GM21786 (cell line): Measurements from ENCODE around the gene HIVEP3.

Experiments
- ATAC-seq: cut with Tn5 transposase; IDR thresholded peaks from one replicate; pipeline ENCODE4 v1.9.1; 2021; ENCODE audit not compliant: unreplicated experiment

Gene HIVEP3

DNA sequence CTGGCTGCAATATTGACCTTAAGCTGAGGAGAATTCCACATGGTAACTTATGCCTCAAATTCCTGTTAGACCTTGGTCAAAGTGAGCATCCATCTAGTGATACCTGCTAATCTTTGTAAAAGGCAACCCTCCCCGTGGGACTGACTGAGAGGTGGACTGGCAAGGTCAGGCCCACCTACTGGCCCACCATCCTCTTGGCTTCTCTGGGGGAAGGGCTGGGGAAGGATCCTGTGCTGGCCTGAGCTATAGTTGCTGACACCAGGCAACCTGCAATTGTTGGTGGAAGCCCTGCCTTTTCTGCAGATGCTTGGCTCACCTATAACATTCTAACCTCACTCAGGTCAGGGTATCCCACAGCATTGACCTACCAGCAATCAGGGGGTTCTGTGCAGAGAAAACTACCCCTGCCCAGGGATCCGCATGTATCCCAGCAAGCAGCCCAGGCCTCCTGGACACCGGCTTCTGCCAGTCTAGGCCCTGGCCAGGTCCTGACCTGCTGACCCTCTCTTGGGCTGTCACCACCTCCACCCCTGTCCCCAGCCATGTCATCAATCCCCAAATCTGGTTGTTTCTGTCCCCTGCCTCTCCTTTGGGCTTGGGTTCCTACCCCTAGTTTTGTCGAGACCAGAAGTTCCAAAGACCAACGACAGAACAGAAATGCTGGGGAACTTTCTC, 326.1 kb downstream of the HIVEP3 start:
- no peak for ATAC-seq

DNA sequence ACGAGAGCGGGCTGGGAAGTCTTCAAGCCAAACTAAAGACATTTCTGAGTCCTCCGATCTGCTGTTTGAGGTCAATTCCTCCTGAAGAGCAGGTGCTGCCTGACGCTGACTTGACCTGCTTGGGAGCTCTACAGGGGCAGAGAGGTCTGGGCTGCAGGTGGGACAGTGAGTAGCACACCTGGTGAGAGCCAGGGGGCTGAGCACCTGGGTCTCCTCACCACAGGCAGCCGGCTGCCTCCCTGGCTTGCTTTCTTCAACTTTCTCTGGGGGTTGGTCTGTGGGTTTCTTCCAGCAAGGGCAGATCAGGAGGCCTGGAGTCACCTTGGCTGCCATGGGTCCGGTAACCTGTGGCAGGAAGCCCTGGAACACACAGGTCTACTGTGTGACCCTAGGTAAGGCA, 326.8 kb downstream of the HIVEP3 start:
- no peak for ATAC-seq

DNA sequence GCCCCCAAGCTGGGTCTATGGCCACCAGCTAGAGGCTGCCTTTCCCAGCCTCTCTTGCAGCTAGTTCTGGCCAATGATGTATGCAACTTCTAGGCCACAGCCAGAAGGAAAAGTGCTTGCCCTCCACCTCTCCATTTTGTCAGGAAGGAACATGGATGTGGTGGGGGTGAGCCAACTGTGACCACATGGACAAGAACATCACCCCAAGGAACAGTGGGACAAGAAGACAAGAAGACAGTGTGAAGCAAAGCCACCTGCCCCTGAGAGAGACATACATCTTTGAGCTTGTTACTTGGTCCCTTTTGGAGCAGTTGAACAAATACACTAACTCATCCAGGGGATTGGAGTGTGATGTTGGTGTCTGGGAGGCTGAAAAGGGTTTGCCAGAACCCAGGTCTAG, 328.4 kb downstream of the HIVEP3 start:
- no peak for ATAC-seq

DNA sequence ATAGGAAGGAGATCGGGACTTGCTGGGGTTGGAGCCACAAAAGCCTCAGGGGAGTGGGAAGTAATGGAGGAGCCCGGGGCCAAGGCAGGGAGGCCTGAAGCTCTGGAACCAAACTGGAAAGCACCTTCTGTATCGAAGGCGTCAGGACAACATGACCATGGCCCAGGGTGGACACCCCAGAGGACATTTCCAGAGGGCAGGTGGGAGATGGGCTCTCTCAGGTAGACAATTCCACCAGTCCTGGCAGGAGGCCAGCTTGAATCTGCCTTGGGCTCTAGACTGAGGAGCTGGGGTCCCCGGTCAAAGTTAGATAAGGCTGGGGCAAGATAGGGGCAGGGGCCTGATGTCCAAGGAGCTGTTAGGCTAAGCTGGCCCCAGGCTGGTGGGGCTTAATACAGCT, 329.3 kb downstream of the HIVEP3 start:
- no peak for ATAC-seq

DNA sequence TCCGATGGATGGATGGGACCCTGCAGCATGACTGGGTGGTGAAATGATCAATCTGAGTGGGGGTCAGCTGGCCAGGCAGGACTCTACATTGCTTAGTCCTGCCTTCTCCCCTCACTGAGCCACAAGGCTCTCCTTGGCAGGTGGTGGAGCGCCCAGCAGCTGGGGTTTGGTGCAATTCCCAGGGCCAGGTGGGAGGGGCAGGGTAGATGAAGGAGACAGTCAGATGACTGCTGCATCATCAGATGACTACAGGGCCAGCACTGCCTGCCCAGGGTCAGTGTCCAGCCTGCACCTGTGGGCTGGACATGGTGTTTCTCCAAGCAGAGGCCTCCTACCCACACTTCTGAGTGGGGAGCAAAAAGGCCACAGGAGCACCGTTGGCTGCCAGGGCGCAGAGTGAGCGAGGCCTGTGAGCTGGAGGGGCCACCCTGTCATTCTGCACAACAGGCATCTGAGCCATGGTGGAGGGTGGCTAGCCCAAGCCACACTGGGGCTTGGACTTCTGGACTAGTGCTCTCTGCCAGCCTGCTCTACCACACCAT, 330.3 kb downstream of the HIVEP3 start:
- ATAC-seq = no peak

DNA sequence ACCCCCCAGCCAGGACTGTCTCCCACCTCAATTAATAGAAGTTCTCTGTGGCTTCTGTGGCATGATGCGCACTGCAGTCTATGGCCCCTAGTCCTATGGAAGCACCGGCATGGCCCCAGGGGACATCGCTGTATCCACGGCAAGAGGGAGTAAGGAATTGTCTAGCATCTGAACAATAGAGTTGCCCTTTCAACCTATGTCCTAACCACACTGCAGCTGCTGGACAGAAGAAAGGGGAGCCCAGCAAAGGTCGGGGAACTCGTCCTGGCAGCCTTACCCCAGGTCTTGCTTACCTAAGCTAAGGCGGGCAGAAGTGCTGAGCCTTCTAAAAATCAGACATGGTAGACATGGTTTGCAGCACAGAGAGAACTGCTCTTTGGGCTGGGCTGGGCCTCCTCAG, 330.9 kb downstream of the HIVEP3 start:
- no peak for ATAC-seq

DNA sequence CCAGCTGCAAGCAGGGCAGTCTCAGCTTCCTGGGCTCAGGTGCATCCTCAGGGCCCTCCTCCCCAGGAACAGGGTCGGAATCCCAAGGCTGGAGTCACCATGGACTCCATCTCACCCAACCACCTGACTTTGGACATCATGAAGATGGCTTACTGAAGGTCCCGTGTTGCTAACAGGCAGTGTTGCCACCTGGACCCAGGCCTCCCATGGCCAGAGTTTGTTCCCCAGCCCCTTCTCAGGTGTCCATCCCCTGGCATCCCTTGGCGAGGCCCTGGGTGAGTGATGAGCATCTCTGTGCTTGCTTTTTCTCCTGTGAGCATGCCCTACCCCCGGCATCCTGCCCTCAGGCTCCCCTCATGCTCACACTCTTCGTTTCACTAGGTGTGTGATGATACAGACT, 332.5 kb downstream of the HIVEP3 start:
- no peak for ATAC-seq

DNA sequence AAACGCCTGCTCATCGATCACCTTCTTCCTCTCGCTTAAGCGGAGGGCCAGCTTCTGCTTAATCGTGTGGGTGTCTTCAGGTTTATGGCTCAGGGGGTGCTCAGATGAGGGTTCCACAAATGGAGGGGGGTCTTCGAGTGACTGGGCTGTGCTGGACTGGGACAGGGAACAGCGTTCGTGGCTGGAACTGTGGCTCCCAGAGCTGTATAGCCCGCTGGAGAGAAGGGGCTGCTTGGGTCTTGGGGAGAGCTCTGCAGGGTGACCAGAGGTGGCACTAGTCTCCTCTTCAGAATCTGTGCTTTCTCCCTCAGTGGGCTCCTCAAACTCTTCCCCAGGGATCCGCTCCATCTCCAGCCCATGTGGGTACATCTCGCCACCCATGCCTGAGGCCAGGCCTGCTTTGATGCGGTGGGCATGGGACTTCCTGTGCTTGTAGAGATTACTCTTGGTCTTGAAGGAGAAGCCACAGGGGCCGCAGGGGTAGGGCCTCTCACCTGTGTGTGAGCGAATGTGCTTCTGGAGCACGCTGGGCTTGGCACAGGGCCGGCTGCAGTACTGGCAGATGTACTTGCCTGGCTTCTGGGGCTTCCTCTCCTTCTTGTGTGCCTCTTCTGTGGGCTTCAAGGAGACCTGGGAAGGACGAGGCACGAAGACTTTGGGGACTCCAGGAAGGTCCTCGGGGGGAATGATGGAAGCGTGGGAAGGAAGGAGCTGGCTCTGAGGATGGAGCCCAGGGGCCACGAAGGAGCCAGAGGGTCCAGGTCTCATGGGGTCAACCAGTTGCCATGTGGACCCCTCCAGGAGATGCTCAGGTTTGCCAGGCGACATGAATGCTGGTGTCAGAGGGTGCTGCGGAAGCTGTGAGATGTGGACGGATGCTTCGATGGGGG, 334.8 kb downstream of the HIVEP3 start:
- no peak for ATAC-seq

DNA sequence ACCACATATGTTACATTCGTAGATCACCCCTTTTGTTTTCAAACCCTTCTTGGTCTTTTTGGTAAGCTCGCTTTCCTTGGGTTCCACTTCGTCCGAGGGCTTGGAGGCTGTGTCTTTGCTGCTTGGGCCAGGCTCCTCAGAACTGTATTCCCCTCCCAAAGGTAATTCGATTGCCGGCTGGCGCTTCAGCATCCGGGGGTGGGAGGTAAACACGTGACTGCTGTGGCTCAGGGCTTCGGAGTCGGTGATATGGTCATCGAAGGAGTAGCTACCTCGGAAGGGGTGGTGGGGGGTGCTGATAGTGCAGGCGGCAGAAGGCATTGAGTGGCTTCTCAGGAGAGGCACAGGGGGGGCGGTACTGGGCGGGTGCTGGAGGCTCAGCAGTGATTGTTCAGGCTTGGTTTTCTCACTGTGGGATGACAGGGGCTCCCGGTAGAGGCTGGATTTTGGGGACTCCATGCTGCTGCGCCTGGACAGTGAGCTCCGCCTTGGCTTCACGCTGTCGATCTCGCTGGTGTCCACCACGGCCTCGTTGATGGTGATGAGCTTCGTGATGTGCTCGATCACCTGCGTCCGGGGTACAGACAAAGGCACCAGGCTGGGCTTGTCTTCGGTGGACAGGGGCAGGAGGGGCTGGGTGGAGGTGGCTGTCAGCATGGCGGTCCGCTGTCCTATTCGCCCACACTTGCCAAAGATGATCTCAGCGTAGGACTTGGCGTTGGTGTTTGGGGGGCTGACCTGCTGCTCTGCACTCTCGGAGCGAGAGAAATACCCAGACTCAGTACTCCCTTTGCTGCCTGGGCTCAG, 335.7 kb downstream of the HIVEP3 start:
- no peak for ATAC-seq

DNA sequence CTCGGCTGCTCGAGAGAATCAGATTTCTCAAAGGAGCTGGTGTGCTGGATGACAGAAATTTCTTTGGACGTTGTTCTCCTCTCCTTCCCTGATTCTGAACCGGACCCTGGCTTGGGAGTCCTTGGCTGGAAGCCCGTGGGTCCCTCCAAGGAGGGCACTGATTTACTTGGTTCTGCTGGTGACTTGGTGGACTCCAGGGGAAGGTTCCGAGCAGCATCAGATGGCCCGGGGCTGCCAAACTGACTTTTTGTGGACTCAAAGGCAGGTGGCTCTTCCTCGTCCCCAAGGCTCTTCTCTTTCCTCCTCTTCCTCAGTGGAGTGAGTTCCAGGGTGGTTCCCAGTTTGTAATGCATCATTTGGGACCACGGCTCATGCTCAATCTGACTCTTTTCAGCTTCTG, 336.4 kb downstream of the HIVEP3 start:
- no peak for ATAC-seq

DNA sequence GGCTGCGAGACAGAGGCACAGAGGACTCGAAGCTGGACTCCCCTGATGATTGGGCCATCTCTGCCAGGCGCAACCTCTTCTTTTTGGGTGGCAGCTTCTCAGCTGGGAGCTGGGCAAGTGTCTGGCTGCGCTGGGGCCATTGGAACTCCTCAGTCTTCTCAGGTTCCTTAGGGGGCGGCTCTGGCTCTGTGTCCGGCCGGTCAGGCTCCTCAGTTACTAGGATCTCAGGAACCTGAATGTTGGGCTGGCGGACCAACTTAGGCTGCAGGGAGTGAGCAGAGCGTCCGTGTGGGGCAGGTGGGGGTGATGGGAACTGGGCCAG, 336.8 kb downstream of the HIVEP3 start:
- no peak for ATAC-seq

DNA sequence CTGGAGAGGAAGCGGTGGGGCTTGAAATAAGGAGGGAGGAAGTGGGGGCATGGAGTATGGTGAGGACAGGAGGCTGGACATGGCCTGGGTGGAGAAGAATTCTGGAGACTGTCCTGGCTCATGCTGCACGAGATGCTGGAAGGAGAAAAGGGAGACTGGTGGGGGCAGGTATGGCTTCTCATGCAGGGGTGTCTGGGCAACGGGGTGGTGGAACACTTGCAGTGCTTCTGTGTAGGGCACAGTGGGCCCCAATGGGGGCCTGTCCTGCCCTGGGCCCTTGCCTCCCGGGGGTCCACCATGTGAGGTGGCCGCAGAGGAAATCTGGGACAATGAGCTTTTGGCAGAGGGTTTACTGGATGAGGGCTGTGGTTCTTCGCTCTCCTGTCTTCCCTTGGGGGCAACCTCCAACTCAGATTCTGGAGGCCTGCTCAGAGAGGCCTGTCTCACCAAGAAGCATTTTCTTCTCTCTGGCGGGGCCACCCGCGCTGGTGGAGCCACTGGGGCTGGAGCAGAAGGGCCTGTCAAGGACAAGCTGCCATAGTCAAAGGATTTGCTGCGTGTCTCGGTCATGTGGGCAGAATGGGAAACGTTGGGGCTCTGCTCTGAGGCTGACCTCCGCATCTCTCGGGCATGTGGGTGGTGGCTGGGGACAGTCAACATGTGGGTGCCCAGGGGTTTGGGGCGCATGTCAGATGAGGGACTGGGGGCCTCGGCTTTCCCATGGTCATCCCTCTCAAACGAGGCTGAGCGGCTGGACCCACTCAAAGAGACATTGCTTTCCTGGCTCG, 337.3 kb downstream of the HIVEP3 start:
- ATAC-seq = no peak

DNA sequence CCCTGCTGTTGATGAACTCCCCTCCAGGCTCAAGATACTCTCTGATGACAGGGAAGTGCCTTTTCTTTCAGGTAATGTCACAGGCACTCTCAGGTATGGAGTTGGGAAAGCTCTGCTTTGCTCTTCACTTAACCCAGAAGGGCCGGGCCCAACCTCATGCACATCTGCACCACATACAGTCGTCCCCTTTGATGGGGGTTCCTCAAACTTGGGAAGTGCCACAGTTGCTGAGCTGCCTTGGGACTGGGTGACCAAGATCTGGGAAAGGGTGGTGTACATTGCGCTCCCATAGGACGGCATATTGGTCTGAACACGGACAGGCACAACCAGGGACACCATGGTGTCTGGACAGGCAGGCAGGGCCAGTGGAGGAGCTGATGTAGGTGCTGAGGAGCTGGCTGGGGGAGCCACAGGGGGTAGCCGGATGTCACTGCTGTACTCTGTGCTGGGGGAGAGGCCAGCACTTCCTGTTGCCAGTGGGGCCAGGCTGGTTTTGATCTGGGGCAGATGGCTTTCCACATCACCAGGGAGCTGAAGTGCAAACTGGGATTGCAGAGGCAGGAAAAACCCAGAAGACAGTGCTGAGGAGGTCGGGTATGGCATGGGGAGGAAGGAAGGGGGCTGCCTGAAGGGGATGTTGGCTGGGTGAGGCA, 338.1 kb downstream of the HIVEP3 start:
- no peak for ATAC-seq

DNA sequence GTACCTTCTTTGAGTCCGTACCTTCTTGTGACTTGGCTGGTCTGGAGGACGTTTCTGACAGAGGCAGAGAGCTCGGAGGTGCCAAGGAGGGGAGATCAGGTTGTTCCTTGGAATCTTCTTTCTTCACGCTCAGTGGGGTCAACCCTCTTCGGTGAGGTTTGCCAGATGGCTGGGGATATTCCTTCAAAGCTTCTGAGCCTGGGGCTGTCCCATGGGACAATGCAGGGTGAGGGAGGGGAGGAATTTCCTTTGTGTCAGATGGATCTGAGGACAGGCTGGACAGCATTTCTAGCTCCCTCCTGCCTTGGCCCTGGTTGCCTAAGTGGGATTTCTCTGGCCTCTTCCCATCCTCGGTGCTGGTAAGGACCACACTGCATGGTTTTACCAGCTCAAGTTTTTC, 338.7 kb downstream of the HIVEP3 start:
- ATAC-seq = no peak

DNA sequence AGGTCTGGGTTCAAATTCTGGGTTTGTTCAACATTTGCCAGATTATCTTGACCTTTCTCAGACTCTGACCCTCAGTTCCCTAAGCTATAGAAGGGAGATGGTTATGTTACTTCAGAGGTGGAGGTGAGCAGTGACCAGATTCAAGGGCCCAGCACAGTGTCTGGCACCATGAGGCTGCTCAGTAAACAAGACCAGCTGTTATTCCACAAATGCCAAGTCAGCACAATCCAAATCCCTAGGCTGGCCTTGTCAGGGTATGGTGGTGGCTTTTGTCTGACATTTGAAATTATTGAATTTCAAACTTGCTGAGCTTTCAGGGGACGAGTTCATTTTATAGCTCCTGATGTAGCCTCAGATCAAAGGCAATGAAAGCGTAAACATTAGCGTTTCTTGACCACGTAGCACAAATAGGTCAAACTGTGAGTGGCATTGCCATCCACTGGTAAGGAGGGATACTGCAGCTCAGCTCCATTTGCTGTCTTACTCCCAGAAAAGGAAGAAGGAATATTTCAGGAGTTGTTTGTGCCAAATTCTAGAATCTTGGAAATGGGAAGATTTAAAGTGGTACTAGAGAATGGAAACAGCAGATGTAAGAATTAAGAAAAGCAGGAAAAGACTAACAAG, 339.9 kb downstream of the HIVEP3 start:
- ATAC-seq = no peak

DNA sequence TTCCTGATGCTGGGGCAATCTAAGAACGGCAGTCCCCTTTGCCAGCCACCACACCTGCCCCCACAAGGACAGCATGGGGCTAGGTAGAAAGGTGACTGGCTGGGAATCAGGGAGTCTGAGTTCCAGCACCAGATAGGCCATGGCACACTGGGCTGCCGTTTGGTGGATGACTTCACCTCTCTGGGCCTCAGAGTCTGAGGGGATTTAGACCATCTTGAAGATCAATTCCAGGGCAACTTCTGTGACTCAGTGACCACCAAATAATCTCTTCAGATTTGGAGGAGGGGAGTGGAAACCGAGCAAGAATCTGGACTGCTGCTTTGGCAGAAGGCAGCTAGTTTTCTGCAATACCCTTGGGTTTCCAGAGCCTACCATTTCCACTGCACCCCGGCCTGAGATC, 342.1 kb downstream of the HIVEP3 start:
- ATAC-seq = no peak

DNA sequence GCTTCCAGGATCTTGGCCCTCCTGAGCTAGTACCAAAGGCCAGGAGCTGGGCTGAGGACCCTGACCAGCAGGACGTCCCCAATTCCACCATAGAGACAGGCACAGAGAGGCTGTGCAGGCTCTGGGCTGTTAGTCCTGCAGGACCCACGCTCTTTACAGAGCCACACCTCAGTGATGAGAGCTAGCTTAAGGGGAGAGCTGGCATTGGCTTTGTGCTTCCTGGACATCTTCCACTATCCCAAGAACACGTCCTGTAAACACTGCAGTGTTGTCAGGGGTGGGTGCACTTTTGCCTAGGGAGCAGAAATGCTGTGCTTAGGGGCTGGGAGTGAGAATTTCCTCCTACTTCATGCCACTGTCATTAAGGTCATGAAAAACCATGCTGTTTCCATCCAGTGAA, 342.5 kb downstream of the HIVEP3 start:
- ATAC-seq = no peak

DNA sequence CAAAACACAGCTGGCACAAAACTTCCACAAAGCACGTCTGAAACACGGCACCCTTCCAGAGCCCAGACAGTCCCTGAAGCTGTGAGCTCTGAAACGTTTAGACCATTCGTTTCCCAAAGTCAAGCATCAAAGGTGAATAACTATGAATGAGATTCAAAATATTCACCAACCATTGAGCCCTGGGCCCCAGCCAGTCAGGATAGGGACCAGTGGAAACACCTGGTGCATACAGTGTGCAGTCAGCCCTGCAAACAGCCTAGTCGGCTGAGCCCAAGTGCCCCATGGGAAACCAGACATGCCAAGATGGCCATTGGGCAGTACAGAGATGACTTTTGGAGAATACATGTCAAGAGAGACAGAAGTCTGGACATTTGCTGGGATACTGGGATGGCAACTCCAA, 343.9 kb downstream of the HIVEP3 start:
- no peak for ATAC-seq

DNA sequence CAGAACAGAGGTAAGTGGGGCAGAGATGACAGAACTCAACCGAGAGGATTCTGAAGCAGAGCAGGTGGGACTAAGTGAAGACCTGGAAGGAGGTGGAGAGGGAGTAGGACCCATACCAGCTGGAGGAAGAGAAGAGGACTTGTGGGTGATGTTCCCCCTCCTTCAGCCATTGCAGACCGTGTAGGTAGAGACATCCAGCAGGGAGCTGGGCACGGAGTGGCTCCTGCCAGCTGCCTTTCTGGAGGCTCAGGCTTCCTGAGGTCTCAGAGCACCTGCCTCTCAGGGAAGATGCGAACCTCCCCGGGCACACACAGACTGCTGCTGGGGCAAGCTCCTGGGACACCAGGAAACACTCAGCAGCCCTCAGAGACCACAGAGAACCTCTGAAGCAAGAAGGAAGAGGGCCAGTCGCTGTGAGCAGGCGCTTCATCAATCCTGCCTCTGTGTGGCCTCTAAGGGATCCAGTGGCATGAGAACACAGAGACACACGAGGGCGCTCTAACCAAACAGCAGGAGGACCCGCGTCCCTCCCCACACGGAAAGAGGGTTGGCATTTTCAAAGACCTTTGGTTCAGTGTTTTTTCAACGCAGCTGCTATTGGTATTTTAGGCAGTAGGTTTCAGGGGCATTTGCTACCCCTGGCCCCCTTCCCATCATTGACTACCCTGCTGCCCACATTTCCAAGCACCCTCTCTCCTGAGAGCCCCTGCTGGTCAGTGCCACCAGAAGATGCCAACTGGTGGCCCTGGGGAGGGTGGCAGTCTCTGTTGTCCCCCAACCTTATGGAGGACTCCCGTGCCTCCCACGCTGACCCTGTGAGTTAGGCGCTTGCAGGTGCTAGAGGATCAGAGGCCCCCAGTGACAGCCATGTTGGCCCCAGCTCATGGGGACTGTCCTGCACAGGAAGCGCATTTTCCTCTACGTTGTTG, 344.7 kb downstream of the HIVEP3 start:
- peak; percentile 72 for ATAC-seq
